Heart right ventricle (tissue), 16 donors: Measurements from ENCODE around the gene UACA. TPM values are rescaled to one million over a fixed set of nuclear protein-coding genes. Genes with fewer than 3 reads are reported as not detected.
"Not testable (repeated sequence)": the region's sequence is repeated elsewhere in the genome, so short reads cannot be mapped to it uniquely, and the experiment has no call there.

ENCODE experiments used
- ATAC-seq, 8 donors: fragments of 200-7000 bp; cut with Tn5 transposase; one replicate each; pipeline ENCODE4 v1.9.1; 2020; ENCODE audit warnings: mild to moderate bottlenecking in 8 of 8, moderate library complexity in 8 of 8, moderate number of reproducible peaks in 1 of 8
- DNase-seq, 2 donors: peaks; one replicate each; pipeline ENCODE4 v3.0.0-alpha.2; 2020
- H3K27ac ChIP-seq, 10 donors: fragments of 200-600 bp; sonication (generic) in 2 of 10; one replicate each; pipeline versions ENCODE4 v1.5.0 to v1.8.0; 2020 to 2022; ENCODE audit warnings: mild to moderate bottlenecking in 3 of 10
- H3K27me3 ChIP-seq, 7 donors: fragments of 200-600 bp; one replicate each; pipeline ENCODE4 v1.8.0; 2021 to 2022; ENCODE audit warnings: mild to moderate bottlenecking in 2 of 7
- H3K36me3 ChIP-seq, 9 donors: fragments of 200-600 bp; sonication (generic) in 1 of 9; one replicate each; pipeline versions ENCODE4 v1.5.0 to v1.8.0; 2020 to 2022; ENCODE audit warnings: mild to moderate bottlenecking in 2 of 9
- H3K4me1 ChIP-seq, 9 donors: fragments of 200-600 bp; sonication (generic) in 1 of 9; one replicate each; pipeline versions ENCODE4 v1.5.0 to v1.8.0; 2020 to 2022; ENCODE audit warnings: mild to moderate bottlenecking in 4 of 9
- H3K4me3 ChIP-seq, 10 donors: fragments of 200-600 bp; sonication (generic) in 2 of 10; one replicate each; pipeline versions ENCODE4 v1.5.0 to v1.8.0; 2020 to 2022; ENCODE audit warnings: mild to moderate bottlenecking in 7 of 10, moderate library complexity in 2 of 10
- H3K9me3 ChIP-seq, 11 donors: fragments of 200-600 bp in 10 of 11; sonication (generic) in 2 of 11; one replicate each; pipeline versions ENCODE4 v1.5.0 to v1.8.0; 2013 to 2022; ENCODE audit warnings: mild to moderate bottlenecking in 2 of 11, control low read depth in 1 of 11, moderate library complexity in 1 of 11
- WGBS, 2 donors: extraction: QIAGEN DNeasy Blood & Tissue Kit; methylation state at CpG; one replicate each; pipeline ENCODE4 v1.1.7; 2013; ENCODE audit warnings: inconsistent platforms in 1 of 2; 5-methylcytosine and 5-hydroxymethylcytosine counted together
- intact Hi-C, 10 donors: fragments of 100-400 bp; cut with DNase I; formaldehyde crosslinking; loops; one replicate each; pipeline versions ENCODE4 v1.11.1 to v1.14.2; 2022
- polyA plus RNA-seq, 2 donors: library from polyadenylated mRNA; stranded (reverse); fragments of 200-250 nt; gene quantifications; one replicate each; pipeline ENCODE4 v1.2.3, GENCODE V29; 2013
- total RNA-seq, 10 donors: library from RNA; stranded (reverse); fragmentation: NEBNext Ultra II Directional in 3 of 10; extraction: Animal tissue kit (Norgen Biotek cat#: 25700) in 3 of 10; gene quantifications; one replicate each; pipeline versions ENCODE4 v1.2.1 to v1.2.4, GENCODE V29; 2021 to 2023
- TF ChIP-seq, protein P1 (sequence below), 9 donors: fragments of 200-600 bp; sonication (generic) in 2 of 9; IDR thresholded peaks; one replicate each; pipeline versions ENCODE4 v1.5.0 to v1.8.0; 2021 to 2022; ENCODE audit warnings: antibody characterized with exemption in 9 of 9, mild to moderate bottlenecking in 5 of 9, moderate library complexity in 1 of 9
- donor health status: Arrhythmogenic right ventricular cardiomyopathy.
- donor health status: ischemic (EF 13 %, LVEDD 7.1; RV severe dilation, severe dysfunction).
- donor health status: healthy with polysubstance abuse.
- donor health status: DM: no; HTN: yes; CAD: no.
- donor health status: DM: no; HTN: no; CAD: no.
- donor health status: ischemic (EF 25% LVEDD 6.9; RV normal size, moderate dysfunction).
- donor health status: ischemic (EF 25% LVEDD 5.7; RV mildly dilated, moderate dysfunction).
- donor health status: healthy.
- donor health status: DM: yes; HTN: yes; CAD: no.
- donor health status: Ischemic cardiomyopathy.
- donor health status: ischemic (EF 35%, LVEDD 5.7; RV mildly dilated, moderate dysfunction).
- donor health status: nonischemic (EF 11% LVEDD 7.7; RV severe dilation, severe dysfunction).
- donor health status: DM: yes; HTN: yes; CAD: no.
- donor health status: PGD.
- donor health status: ischemic (EF 29% LVEDD 5.4; RV normal size, mild dysfunction).
- donor health status: nonischemic (EF 23%, LVEDD 6.1; RV moderate dilation, normal function).

Gene UACA
- total and polyA plus RNA-seq, 12 donors = 14.2 to 75.4 (median 47.1) TPM

DNA sequence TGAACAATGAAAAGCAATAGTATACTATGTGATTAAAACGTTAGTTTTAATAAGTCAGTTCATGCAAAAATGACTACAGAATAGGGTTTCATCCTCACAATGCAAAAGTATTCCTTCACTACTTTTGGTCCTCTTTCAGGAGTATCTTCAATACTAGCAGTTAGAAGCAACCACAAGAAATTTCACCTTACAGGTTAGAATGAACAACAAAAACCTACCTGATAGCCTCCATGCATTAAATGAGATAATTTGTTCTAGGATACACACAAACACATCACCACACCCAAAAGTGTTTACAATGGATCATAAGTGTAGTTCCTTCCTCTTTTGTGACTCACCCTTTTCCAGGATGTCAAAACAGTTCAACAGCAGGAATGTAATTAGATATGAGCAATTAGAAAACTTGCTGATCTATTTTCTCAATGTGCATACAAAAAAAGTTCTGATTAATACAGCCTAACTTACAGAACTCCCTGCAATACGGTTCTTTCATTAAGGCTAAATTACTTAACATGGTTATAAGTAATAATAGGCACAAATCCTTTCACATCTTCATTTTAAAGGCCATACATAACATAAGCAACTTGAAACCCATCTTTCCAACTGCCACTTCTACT is 21.6 kb downstream of the UACA start:
- DNase-seq (no peak), ATAC-seq (peak in 5 of 8 donors; percentile 49 to 80 (median 70))
- peaks cover 4 to 81% (median 47%) of the 10 kb centered on the region in 9 donors for H3K4me1 ChIP-seq
- TF ChIP-seq, protein P1, sequence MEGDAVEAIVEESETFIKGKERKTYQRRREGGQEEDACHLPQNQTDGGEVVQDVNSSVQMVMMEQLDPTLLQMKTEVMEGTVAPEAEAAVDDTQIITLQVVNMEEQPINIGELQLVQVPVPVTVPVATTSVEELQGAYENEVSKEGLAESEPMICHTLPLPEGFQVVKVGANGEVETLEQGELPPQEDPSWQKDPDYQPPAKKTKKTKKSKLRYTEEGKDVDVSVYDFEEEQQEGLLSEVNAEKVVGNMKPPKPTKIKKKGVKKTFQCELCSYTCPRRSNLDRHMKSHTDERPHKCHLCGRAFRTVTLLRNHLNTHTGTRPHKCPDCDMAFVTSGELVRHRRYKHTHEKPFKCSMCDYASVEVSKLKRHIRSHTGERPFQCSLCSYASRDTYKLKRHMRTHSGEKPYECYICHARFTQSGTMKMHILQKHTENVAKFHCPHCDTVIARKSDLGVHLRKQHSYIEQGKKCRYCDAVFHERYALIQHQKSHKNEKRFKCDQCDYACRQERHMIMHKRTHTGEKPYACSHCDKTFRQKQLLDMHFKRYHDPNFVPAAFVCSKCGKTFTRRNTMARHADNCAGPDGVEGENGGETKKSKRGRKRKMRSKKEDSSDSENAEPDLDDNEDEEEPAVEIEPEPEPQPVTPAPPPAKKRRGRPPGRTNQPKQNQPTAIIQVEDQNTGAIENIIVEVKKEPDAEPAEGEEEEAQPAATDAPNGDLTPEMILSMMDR (IDR thresholded peaks at IDR 0.05) = no peak
- intact Hi-C loops = no loop called here
- no peak overlapping the region for H3K4me3 ChIP-seq
- H3K27me3 ChIP-seq = no peaks in the 10 kb centered on the region
- WGBS, 2 donors = 39 to 50% methylated on average over 2 of the region's 2 CpGs
- H3K36me3 ChIP-seq = no peaks in the 10 kb centered on the region
- H3K27ac ChIP-seq = peak overlapping the region; percentile 25 to 88 (median 77)
- no peaks in the 10 kb centered on the region for H3K9me3 ChIP-seq

DNA sequence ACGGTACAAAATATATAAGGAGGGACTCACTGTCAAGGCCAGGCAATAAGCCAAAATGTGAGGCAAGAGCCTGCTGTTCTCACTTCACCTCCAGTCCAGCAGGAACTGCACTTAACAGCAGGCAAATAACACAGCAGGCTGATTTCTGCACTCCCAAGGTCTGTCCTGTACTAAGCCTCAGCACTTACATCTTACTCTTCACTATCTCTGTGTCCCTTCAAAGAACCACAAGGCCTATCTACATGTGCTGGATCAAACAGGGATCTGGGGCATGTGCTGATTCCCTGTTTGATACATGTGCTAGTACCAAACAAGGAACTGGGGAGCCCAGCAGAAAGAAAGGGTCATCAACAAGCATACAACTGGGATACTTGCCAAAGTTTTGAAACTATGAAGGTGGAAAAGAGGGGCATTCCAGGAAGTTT is 22.2 kb downstream of the UACA start:
- Histone ChIP-seq H3K27ac (peak overlapping the region; percentile 25 to 88 (median 76)), H3K27me3 (no peaks in the 10 kb centered on the region), H3K4me3 (no peak overlapping the region), H3K4me1 (peaks cover 4 to 81% (median 47%) of the 10 kb centered on the region in 9 donors), H3K36me3 (no peaks in the 10 kb centered on the region), H3K9me3 (no peaks in the 10 kb centered on the region)
- ATAC-seq (peak; percentile 76 to 95 (median 86)), DNase-seq (peak; percentile 28 to 71)
- 0 to 2% methylated on average over 1 of the region's 1 CpG for WGBS, 2 donors
- intact Hi-C loops = no loop called here
- TF ChIP-seq, protein P1 (IDR thresholded peaks at IDR 0.05) = no peak

DNA sequence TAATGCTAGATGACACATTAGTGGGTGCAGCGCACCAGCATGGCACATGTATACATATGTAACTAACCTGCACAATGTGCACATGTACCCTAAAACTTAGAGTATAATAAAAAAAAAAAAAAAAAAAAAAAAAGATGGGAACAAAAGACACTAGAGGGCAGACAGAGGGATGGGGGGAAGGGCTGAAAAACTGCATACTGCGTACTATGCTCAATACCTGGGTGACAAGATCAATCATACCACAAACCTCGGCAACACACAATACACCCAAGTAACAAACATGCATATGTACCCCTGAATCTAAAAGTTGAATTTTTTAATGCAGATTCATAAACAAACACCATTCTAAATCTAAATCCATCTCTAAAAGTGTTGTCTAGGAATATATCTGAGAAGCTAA is 28.3 kb downstream of the UACA start:
- not testable (repeated sequence) for DNase-seq
- 98 to 99% methylated on average over 2 of the region's 3 CpGs for WGBS, 2 donors

DNA sequence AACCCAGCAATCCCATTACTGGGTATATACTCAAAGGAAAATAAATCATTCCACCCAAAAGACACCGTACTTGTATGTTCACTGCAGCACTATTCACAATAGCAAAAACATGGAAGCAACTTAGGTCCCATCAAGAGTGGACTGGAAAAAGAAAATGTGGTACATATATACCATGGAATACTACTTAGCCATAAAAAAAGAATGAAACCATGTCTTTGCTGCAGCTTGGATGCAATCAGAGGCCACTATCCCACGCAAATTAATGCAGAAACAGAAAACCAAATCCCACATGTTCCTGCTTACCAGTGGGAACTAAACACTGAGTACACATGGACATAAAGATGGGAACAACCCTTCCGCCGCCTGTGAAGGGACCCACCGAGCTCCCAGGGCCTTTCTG is 34.2 kb downstream of the UACA start:
- H3K27ac ChIP-seq = no peak overlapping the region
- 97% methylated on average over 5 of the region's 5 CpGs for WGBS, 2 donors
- H3K27me3 ChIP-seq = no peaks in the 10 kb centered on the region
- peaks cover 0 to 6% (median 0%) of the 10 kb centered on the region in 11 donors for H3K9me3 ChIP-seq
- TF ChIP-seq, protein P1 (IDR thresholded peaks at IDR 0.05) = no peak
- H3K36me3 ChIP-seq = no peaks in the 10 kb centered on the region
- ATAC-seq (no peak), DNase-seq (no peak)
- intact Hi-C loops = loop anchor here in 7 of 10 donors (10.0 kb wide), 2 partner anchors 54 to 86 kb away; no protein-coding TSS in a partner anchor
- peaks cover 0 to 29% (median 9%) of the 10 kb centered on the region in 9 donors for H3K4me1 ChIP-seq
- H3K4me3 ChIP-seq = no peak overlapping the region

More for the DNA sequence above, 28.3 kb downstream of the UACA start:
- H3K27me3 ChIP-seq, ATAC-seq, H3K4me3 ChIP-seq, H3K36me3 ChIP-seq, H3K9me3 ChIP-seq, H3K27ac ChIP-seq, intact Hi-C loops: not testable (repeated sequence)
- peaks cover 0 to 40% (median 12%) of the 10 kb centered on the region in 9 donors for H3K4me1 ChIP-seq

DNA sequence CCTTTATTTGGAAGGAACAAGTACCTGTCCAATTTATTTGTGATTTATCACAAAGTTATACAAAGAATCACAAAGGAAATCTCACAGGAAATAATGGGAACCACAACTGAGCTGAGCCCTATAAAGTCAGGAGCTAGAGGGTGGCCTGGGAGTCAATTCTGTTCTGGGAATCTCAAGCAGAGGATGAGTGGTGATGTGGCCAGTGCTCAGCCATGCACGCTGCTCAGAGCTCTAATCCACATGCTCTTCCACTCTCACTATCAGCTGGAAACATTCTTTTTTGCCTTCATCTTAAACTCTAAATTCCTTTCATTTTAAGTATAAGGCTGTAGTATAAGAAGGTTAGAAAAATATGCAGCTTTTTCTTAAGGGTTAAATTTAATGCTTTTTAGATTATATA is 36.6 kb downstream of the UACA start:
- TF ChIP-seq, protein P1 (IDR thresholded peaks at IDR 0.05) = no peak
- peak in 5 of 8 donors; percentile 33 to 70 (median 67) for ATAC-seq
- DNase-seq = no peak
- Histone ChIP-seq H3K36me3 (no peaks in the 10 kb centered on the region), H3K4me1 (peaks cover 0 to 48% (median 11%) of the 10 kb centered on the region in 9 donors), H3K27ac (peak overlapping the region in 1 of 10 donors; percentile 6), H3K4me3 (no peak overlapping the region), H3K9me3 (peaks cover 0 to 6% (median 0%) of the 10 kb centered on the region in 11 donors), H3K27me3 (no peaks in the 10 kb centered on the region)
- WGBS, 2 donors = 39 to 44% methylated on average over 1 of the region's 1 CpG
- intact Hi-C loops = loop anchor here in 7 of 10 donors (10.0 kb wide), 2 partner anchors 52 to 88 kb away; no protein-coding TSS in a partner anchor
